HepG2 (cell line): ENCODE results near the gene CD3D. TPM values are rescaled to one million over a fixed set of nuclear protein-coding genes. Genes with fewer than 3 reads are reported as not detected.

Experiments
- ATAC-seq: fragments of 200-7000 bp; cut with Tn5 transposase; 3 replicates; pipeline ENCODE4 v1.9.1; 2020; ENCODE audit warnings: mild to moderate bottlenecking, moderate library complexity
- BruUV-seq: library from RNA; stranded (reverse); fragments of 400-500 nt; replicated peaks from 2 replicates; lab custom pipeline; 2021; lab: Mats Ljungman, UMichigan
- CTCF ChIA-PET: fragments of 300-600 bp; formaldehyde crosslinking; extraction: SDS; loops from one replicate; lab custom pipeline; 2021; ENCODE audit warnings: low total read pairs, inconsistent platforms, low intra/inter-chr PET ratio; lab: Yijun Ruan, JAX
- POLR2A ChIA-PET: fragments of 350-600 bp; sonication (Branson Sonifier 250); formaldehyde crosslinking; loops from one replicate; lab custom pipeline; 2020; ENCODE audit warnings: antibody characterized with exemption, inconsistent platforms; lab: Yijun Ruan, JAX
- DNase-seq: peaks from one replicate; pipeline ENCODE4 v3.0.0-alpha.2; 2015; ENCODE audit warnings: low spot score
- FAIRE-seq: peaks from 3 replicates; lab custom pipeline; 2011; peaks lifted over from hg19 to GRCh38; lab: Jason Lieb, UNC
- H2AFZ ChIP-seq: one replicate; pipeline ENCODE4 v1.6.1; 2011; ENCODE audit warnings: low read length, inconsistent platforms
- H3K27ac ChIP-seq: fragments of 300-600 bp; 3 replicates; pipeline ENCODE4 v1.8.0; 2011; ENCODE audit warnings: mixed run types, mild to moderate bottlenecking, mixed read lengths, low read length, inconsistent platforms; ENCODE audit not compliant: insufficient read depth; ENCODE audit errors: extremely low read length
- H3K27me3 ChIP-seq, 2 experiments: fragments of 200-600 bp in 1 of 2; 2 replicates in 1 of 2; 3 replicates in 1 of 2; pipeline versions ENCODE4 v1.6.0 to v1.8.0; 2011; ENCODE audit warnings: low read length in 2 of 2, mild to moderate bottlenecking in 2 of 2, moderate library complexity in 2 of 2, inconsistent platforms in 1 of 2; ENCODE audit not compliant: insufficient read depth in 2 of 2, control insufficient read depth in 1 of 2
- H3K36me3 ChIP-seq, 2 experiments: fragments of 200-600 bp in 1 of 2; replicated peaks in 1 of 2; 2 replicates in 1 of 2; 3 replicates in 1 of 2; pipeline versions ENCODE4 v1.5.1 to v1.8.0; 2011; ENCODE audit warnings: low read length in 2 of 2, inconsistent platforms in 1 of 2; ENCODE audit not compliant: insufficient read depth in 2 of 2, control insufficient read depth in 1 of 2
- H3K4me1 ChIP-seq: 2 replicates; pipeline ENCODE4 v1.5.1; 2012; ENCODE audit warnings: low read length, inconsistent platforms; ENCODE audit not compliant: insufficient read depth
- H3K4me2 ChIP-seq: 2 replicates; pipeline ENCODE4 v1.6.0; 2011; ENCODE audit warnings: low read depth, low read length, inconsistent platforms
- H3K4me3 ChIP-seq, 3 experiments: fragments of 200-600 bp in 1 of 3; sonication (generic), shearing (Covaris generic) in 1 of 3; replicated peaks in 1 of 3; 2 replicates each; pipeline ENCODE4 v1.5.1; 2011 to 2016; ENCODE audit warnings: low read length in 3 of 3, inconsistent platforms in 2 of 3, low read depth in 2 of 3, mild to moderate bottlenecking in 2 of 3, control low read depth in 1 of 3, mixed read lengths in 1 of 3; ENCODE audit not compliant: insufficient read depth in 1 of 3
- H3K79me2 ChIP-seq: one replicate; pipeline ENCODE4 v1.6.1; 2011; ENCODE audit warnings: low read length, inconsistent platforms; ENCODE audit not compliant: insufficient read depth
- H3K9ac ChIP-seq: 2 replicates; pipeline ENCODE4 v1.6.0; 2011; ENCODE audit warnings: mild to moderate bottlenecking, low read depth, low read length, inconsistent platforms; ENCODE audit not compliant: insufficient read depth
- H3K9me3 ChIP-seq: 2 replicates; pipeline ENCODE4 v1.5.1; 2012; ENCODE audit warnings: mild to moderate bottlenecking, low read length
- H4K20me1 ChIP-seq: 2 replicates; pipeline ENCODE4 v1.6.0; 2011; ENCODE audit warnings: inconsistent platforms, mild to moderate bottlenecking, low read length, moderate library complexity; ENCODE audit not compliant: insufficient read depth
- HNF4G ChIP-seq, 2 experiments: sonication (generic) in 1 of 2; formaldehyde crosslinking in 1 of 2; IDR thresholded peaks; 2 replicates each; pipeline versions ENCODE4 v1.4.0 to v1.6.1; 2011 to 2020; ENCODE audit warnings: borderline replicate concordance in 2 of 2, low read depth in 2 of 2, mild to moderate bottlenecking in 2 of 2, low read length in 1 of 2, missing genetic modification reagents in 1 of 2, moderate library complexity in 1 of 2
- IKZF1 ChIP-seq: fragments of 450-650 bp; IDR thresholded peaks from 2 replicates; pipeline ENCODE4 v1.7.1; 2016
- MED1 ChIP-seq: sonication (generic); formaldehyde crosslinking; IDR thresholded peaks from 2 replicates; pipeline ENCODE4 v1.4.0; 2020; ENCODE audit warnings: missing genetic modification reagents
- RBM39 ChIP-seq: fragments of 200-400 bp; formaldehyde crosslinking; IDR thresholded peaks from one replicate; pipeline ENCODE4 v1.6.1; 2018; ENCODE audit warnings: antibody characterized with exemption, mild to moderate bottlenecking, low read depth, low read length; ENCODE audit not compliant: poor library complexity, severe bottlenecking
- RFX1 ChIP-seq: fragments of 450-650 bp; IDR thresholded peaks from 2 replicates; pipeline ENCODE4 v1.6.1; 2017
- ZNF12 ChIP-seq: sonication (generic); formaldehyde crosslinking; IDR thresholded peaks from 2 replicates; pipeline ENCODE4 v1.5.0; 2020; ENCODE audit warnings: missing genetic modification reagents
- ZNF460 ChIP-seq: sonication (generic); formaldehyde crosslinking; IDR thresholded peaks from 2 replicates; pipeline ENCODE4 v1.5.1; 2020; ENCODE audit warnings: missing genetic modification reagents, mild to moderate bottlenecking, borderline replicate concordance
- ZNF496 ChIP-seq: sonication (generic); formaldehyde crosslinking; IDR thresholded peaks from 2 replicates; pipeline ENCODE4 v1.8.1; 2023; ENCODE audit warnings: mild to moderate bottlenecking, moderate library complexity, missing genetic modification reagents; ENCODE audit not compliant: insufficient replicate concordance
- ZNF562 ChIP-seq: sonication (generic); formaldehyde crosslinking; IDR thresholded peaks from 2 replicates; pipeline ENCODE4 v1.8.0; 2022; ENCODE audit warnings: missing genetic modification reagents, borderline replicate concordance
- ZSCAN20 ChIP-seq: sonication (generic); formaldehyde crosslinking; IDR thresholded peaks from 2 replicates; pipeline ENCODE4 v1.4.0; 2020; ENCODE audit warnings: missing genetic modification reagents, mild to moderate bottlenecking, borderline replicate concordance
- ZUFSP ChIP-seq: sonication (generic); formaldehyde crosslinking; IDR thresholded peaks from 2 replicates; pipeline ENCODE4 v1.9.0; 2021; ENCODE audit warnings: missing genetic modification reagents, mild to moderate bottlenecking, borderline replicate concordance
- WGBS: methylation state at CpG from one replicate; pipeline ENCODE4 v1.1.6; 2017; ENCODE audit warnings: low lambda C conversion rate; 5-methylcytosine and 5-hydroxymethylcytosine counted together
- in situ Hi-C: cut with HindIII; loops from 2 replicates; pipeline ENCODE4 v1.10.0; 2017; ENCODE audit warnings: low pct_unique_long_range_greater_than_20kb; ENCODE audit not compliant: extremely low pct_ligation_motif_present
- intact Hi-C: fragments of 100-400 bp; cut with micrococcal nuclease; formaldehyde crosslinking; loops from one replicate; pipeline ENCODE4 v1.10.0; 2022; ENCODE audit not compliant: unreplicated experiment
- polyA plus RNA-seq, 8 experiments: library from polyadenylated mRNA; depleted of rRNA in 3 of 8; stranded (reverse) in 7 of 8; unstranded in 1 of 8; fragments of >200 nt; fragmentation: Illumina TruSeq in 4 of 8; extraction: Trizol in 4 of 8; gene quantifications; 2 replicates each; pipeline versions ENCODE4 v1.2.1 to v1.2.3, GENCODE V29; 2011 to 2016; ENCODE audit warnings: low read depth in 4 of 8, missing spikeins in 1 of 8, mixed read lengths in 1 of 8; ENCODE audit not compliant: insufficient read depth in 1 of 8
- total RNA-seq, 5 experiments: library from RNA; depleted of rRNA; stranded (reverse); fragments of >200 nt; fragmentation: Illumina TruSeq; extraction: Trizol; gene quantifications; 2 replicates each; pipeline ENCODE4 v1.2.3, GENCODE V29; 2016; ENCODE audit warnings: low read depth in 1 of 5

CD3D gene
- total and polyA plus RNA-seq, 2 of the 13 experiments (the other 11 are each of a cell fraction or from before 2014, with no cell fraction given), result 0.66 to 6.6 TPM

DNA sequence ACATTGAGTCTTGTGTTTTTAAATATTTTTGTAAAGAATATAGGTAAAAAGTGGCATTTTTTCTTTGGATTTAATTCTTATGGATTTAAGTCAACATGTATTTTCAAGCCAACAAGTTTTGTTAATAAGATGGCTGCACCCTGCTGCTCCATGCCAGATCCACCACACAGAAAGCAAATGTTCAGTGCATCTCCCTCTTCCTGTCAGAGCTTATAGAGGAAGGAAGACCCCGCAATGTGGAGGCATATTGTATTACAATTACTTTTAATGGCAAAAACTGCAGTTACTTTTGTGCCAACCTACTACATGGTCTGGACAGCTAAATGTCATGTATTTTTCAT, 38.3 kb downstream of the CD3D start:
- FAIRE-seq (no peak), DNase-seq (no peak), ATAC-seq (no peak)
- WGBS, result 81% methylated on average over 1 of the region's 1 CpG
- CTCF ChIA-PET, result no interaction called here
- H3K4me2 ChIP-seq, result no peak overlapping the region
- H3K79me2 ChIP-seq, result no peaks in the 10 kb centered on the region
- no peaks in the 10 kb centered on the region for H3K36me3 ChIP-seq
- H2AFZ ChIP-seq, result no peak overlapping the region
- no peak for TF ChIP-seq ZUFSP (CRISPR knock-in tag)
- no peak for TF ChIP-seq IKZF1
- no peak for TF ChIP-seq HNF4G (IDR thresholded peaks at IDR 0.05; ENCODE audit: borderline replicate concordance, low read depth, low read length)
- TF ChIP-seq HNF4G (CRISPR knock-in tag; IDR thresholded peaks at IDR 0.05; ENCODE audit: borderline replicate concordance, low read depth), result no peak
- TF ChIP-seq RFX1, result no peak
- TF ChIP-seq ZNF562 (CRISPR knock-in tag), result no peak
- TF ChIP-seq RBM39, result no peak
- no peak for TF ChIP-seq MED1 (CRISPR knock-in tag)
- no peak for TF ChIP-seq ZNF496 (CRISPR knock-in tag)
- no peak for TF ChIP-seq ZNF12 (CRISPR knock-in tag)
- TF ChIP-seq ZSCAN20, result no peak
- no peak for TF ChIP-seq ZNF460
- peaks cover under 1 to 43% of the 10 kb centered on the region in 2 experiments; a peak in 4 of 5 replicates for H3K27me3 ChIP-seq
- H4K20me1 ChIP-seq, result no peaks in the 10 kb centered on the region
- POLR2A ChIA-PET, result no interaction called here
- no peak overlapping the region for H3K27ac ChIP-seq
- H3K4me1 ChIP-seq, result no peaks in the 10 kb centered on the region
- intact Hi-C loops (no loop called here), in situ Hi-C loops (no loop called here)
- H3K9ac ChIP-seq, result no peak overlapping the region
- H3K4me3 ChIP-seq, result no peak overlapping the region
- BruUV-seq, result no TSS peak
- H3K9me3 ChIP-seq, result no peaks in the 10 kb centered on the region
